Liver (tissue), 3 donors: ENCODE data around the gene CCDC69.

ENCODE experiments used
- ATF3 ChIP-seq: IDR thresholded peaks from 2 replicates; pipeline ENCODE4 v1.6.1; 2016; ENCODE audit warnings: antibody characterized with exemption
- CTCF ChIP-seq: fragments of 150-350 bp; IDR thresholded peaks from 2 replicates; pipeline ENCODE4 v1.5.1; 2017; ENCODE audit warnings: improper control_type of control experiment, low read depth, low read length; ENCODE audit not compliant: missing input control
- EGR1 ChIP-seq, 2 donors: IDR thresholded peaks; 2 replicates each; pipeline ENCODE4 v1.6.1; 2016 to 2018; ENCODE audit warnings: antibody characterized with exemption in 2 of 2, low read depth in 2 of 2
- GABPA ChIP-seq, 2 donors: IDR thresholded peaks in 1 of 2; conservative IDR thresholded peaks in 1 of 2; 2 replicates each; pipeline ENCODE4 v1.6.1; 2016; ENCODE audit warnings: antibody characterized with exemption in 2 of 2, mild to moderate bottlenecking in 1 of 2, moderate library complexity in 1 of 2
- JUND ChIP-seq, 2 donors: IDR thresholded peaks; 2 replicates each; pipeline ENCODE4 v1.6.1; 2016; ENCODE audit warnings: antibody characterized with exemption in 2 of 2
- MAX ChIP-seq: IDR thresholded peaks from 2 replicates; pipeline ENCODE4 v1.6.1; 2016; ENCODE audit warnings: antibody characterized with exemption
- NR2F2 ChIP-seq: IDR thresholded peaks from 2 replicates; pipeline ENCODE4 v1.6.1; 2016; ENCODE audit warnings: antibody characterized with exemption
- RAD21 ChIP-seq, 2 donors: IDR thresholded peaks; 2 replicates each; pipeline ENCODE4 v1.6.1; 2016; ENCODE audit warnings: antibody characterized with exemption in 2 of 2, mild to moderate bottlenecking in 2 of 2
- REST ChIP-seq: IDR thresholded peaks from 2 replicates; pipeline ENCODE4 v1.6.1; 2016; ENCODE audit warnings: antibody characterized with exemption, mild to moderate bottlenecking
- SP1 ChIP-seq: IDR thresholded peaks from 2 replicates; pipeline ENCODE4 v1.6.1; 2018; ENCODE audit warnings: antibody characterized with exemption, mild to moderate bottlenecking
- TAF1 ChIP-seq: conservative IDR thresholded peaks from 2 replicates; pipeline ENCODE4 v1.6.1; 2016; ENCODE audit warnings: antibody characterized with exemption, mild to moderate bottlenecking
- ZBTB33 ChIP-seq: IDR thresholded peaks from 2 replicates; pipeline ENCODE4 v1.6.1; 2016; ENCODE audit warnings: antibody characterized with exemption
- donor health status: healthy.
- donor health status: healthy.

GRCh38 chr5:151257731-151258181 is 33.9 kb upstream of the CCDC69 start:
- TF ChIP-seq ATF3, result no peak
- TF ChIP-seq MAX, result no peak
- TF ChIP-seq CTCF, result no peak
- no peak for TF ChIP-seq RAD21 (IDR thresholded peaks at IDR 0.05)
- TF ChIP-seq REST, result no peak
- no peak for TF ChIP-seq EGR1 (IDR thresholded peaks at IDR 0.05; ENCODE audit: low read depth in 2 of 2)
- no peak for TF ChIP-seq JUND (IDR thresholded peaks at IDR 0.05)
- no peak for TF ChIP-seq TAF1
- TF ChIP-seq NR2F2, result no peak
- TF ChIP-seq ZBTB33, result no peak
- TF ChIP-seq GABPA (IDR thresholded peaks at IDR 0.05 in 1 of 2, conservative IDR thresholded peaks at IDR 0.05 in 1 of 2), result no peak
- no peak for TF ChIP-seq SP1
